Stimulated activated CD8-positive, alpha-beta memory T cell treated with anti-CD3 and anti-CD28 coated beads, Interleukin-2, amount 100 ng/mL, for 48 hours (primary cell): Measurements from ENCODE around the gene MPZL1.
"Not testable (repeated sequence)": the region's sequence is repeated elsewhere in the genome, so short reads cannot be mapped to it uniquely, and the experiment has no call there.

Experiments
- DNase-seq, 2 donors: peaks; one replicate each; pipeline ENCODE4 v3.0.0-alpha.2; 2020; ENCODE audit warnings: low read depth in 2 of 2

Gene MPZL1

DNA sequence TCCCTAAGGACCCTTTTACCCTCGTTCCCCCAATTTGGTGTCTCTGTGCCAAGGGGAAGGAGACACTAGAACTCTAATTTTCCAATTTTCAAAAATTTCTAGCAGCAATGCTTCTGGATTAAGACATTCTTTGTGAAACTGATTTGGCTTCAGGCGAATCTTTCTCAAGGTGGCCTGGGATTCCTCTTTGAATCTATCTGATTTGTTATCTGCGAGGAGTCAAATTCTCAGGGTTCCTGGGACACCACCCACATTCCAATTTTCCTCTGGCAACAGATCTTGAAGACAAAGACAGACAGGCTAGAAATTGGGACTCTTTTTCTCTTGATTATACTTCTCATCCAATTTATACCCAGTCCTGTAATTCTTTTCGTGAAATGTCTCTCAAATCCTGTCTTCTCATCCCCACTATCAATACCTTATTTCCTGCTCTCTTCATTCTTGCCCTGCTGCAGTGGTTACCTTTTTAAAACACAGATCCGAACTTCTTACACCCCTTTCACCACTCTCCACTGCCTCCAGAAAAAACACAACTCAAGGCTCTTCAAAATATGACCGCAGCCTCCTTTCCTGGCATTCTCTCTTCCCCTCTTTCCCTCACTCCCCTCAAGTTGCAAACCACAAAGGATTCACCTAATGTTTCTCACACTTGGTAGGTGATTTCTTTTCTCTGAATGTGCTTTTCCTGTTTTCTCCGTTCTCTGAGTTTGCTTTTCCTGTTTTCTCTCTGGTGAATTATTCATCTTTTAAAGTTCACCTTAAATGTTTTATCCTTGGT, 2.7 kb upstream of the MPZL1 start:
- no peak for DNase-seq

DNA sequence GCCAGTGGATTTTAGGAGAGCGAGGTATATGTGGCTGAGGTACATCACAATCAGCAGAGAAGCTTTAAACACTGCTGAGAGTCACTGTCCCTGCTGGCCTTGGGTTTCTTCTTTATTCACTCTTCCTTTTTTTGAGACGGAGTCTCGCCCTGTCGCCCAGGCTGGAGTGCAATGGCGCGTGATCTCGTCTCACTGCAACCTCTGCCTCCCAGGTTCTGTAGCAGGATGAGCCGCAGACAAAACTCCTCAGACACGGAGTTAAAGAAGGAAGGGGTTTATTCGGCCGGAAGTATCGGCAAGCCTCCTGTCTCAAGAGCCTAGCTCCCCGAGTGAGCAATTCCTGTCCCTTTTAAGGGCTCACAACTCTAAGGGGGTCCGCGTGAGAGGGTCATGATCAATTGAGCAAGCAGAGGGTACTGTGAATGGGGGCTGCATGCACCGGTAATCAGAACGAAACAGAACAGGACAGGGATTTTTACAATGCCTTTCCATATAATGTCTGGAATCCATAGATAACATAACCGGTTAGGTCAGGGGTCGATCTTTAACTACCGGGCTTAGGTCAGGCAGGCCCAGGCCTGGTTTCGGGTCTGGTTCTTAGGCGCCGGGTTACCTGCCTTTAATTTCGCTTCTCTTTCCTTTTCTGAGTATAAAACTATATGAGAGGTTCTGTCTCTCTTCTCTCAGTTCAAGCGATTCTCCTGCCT, 1.9 kb upstream of the MPZL1 start:
- DNase-seq, result not testable (repeated sequence)

DNA sequence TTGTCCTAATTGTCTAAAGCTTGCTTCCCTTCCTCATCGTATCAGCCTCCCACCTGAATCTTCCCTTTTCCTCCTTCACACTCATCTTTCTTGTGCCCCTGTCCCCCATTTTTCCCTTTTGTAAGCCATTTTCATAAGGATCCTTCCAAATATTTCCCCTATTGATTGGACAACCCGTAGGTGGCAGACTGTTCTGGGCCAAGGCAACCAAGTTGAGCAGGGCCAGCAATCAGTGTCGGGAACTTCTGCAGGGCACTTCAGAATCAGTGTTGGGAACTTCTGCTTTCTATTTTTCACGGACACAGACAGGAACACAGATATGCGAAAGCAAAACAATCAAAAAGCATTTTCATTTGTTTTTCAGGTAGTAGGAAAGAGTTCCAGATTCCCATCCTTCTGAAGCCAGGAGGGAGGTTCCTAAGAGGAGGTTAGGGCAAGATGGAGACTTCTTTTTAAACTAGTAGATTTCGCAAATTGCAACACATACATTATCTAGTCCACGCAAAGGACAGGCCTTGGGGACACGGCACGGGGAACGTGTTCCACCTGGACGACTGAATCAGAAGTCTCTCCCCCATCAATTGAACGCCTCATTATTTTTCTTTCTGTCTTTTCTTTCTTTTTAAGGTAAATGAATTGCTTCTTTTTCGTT, 691 bp upstream of the MPZL1 start:
- DNase-seq, result no peak

DNA sequence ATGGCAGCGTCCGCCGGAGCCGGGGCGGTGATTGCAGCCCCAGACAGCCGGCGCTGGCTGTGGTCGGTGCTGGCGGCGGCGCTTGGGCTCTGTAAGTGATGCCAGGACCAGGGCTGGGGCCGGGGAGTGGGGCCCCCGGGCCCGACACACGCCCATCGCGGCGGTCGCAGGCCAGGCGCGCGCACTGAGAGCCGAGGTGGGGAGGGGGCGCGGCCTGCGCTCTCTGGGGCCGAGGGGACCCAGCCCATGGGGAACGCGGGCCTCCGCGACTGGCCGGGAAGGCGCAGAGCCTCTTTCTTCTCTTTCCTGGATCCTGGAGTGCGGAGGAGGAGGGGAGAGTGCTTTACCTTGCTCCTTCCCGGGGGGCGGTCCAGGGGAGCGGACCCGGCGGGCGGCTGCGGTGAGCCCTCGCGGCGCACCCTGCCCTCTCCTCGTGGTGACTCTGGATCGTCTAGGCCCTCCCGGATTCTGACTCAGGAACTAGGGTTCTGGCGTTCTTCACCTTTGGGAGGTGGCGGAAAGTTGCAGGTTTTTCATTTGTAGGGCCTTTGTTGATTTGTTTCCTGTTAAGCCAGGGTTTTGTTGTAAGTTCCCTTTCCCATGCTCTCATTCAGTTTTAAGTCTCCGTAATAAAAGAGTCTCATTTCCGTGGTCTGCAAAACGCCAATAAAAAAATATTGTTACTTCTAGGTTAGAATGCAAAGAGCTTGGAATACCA, 529 bp downstream of the MPZL1 start:
- DNase-seq, result peak in 1 of 2 donors; percentile 20

DNA sequence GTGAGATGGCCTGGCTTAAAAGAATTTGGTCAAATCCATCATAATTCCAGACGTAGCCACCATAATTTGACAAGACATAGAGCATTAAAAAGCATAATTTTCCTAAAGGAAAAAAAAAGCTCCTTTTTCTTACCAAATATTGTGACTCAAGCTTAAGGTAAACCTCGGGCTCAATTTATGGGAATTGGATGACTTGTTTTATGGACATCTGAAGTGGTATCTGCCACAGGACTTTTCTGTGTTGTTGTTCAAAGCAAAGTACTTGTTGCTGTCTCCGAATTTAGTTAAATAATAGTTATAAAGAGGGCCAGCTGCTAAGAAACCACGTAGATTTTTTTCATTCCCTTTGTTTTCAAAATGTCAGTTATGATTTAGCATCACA, 1.1 kb downstream of the MPZL1 start:
- no peak for DNase-seq

DNA sequence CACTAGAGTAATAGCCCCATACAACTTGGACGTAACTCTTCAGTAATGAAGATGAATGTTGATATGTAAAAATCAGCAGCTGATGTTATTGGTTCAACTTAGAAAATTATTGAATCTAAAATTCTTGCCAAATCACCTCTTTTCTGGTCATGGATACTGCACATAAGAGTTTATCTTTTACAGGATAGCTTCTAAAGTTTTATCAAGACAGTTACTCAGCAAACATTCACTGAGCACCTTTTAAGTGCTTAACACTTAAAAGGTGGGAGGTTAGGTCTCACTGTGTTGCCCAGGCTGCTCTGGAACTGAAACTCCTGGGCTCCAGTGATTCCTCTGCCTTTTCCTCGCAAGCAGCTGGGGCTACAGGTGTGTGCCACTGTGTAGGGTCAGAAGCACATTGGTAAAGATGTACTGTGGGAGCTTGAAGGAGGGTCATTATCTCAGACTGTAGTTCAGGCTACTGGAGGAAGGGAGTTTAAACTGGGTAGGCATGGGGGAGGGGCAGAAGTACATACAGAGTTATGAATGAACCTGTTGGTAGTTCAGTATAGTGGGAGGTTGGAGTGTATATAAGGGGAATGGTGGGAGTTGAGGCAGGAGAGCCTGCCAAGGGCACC, 2.0 kb downstream of the MPZL1 start:
- no peak for DNase-seq

DNA sequence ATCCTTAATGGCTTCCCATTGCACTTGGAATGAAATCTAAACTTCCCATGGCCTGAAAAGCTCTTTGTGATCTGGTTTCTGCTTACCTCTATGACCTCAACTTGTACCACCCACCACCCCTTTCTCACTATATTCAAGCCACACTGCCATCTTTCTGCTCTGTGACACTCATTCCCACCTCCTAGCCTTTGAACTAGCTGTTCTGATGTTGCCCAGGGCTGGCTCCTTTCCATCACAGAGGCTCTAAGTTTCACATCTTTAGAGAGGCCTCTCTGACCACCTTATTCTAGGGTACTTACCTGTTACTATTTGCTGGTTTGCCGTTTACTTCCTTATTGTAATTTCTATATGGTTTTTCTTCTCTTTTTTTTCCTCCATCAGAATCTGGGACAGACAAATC, 4.2 kb downstream of the MPZL1 start:
- no peak for DNase-seq

DNA sequence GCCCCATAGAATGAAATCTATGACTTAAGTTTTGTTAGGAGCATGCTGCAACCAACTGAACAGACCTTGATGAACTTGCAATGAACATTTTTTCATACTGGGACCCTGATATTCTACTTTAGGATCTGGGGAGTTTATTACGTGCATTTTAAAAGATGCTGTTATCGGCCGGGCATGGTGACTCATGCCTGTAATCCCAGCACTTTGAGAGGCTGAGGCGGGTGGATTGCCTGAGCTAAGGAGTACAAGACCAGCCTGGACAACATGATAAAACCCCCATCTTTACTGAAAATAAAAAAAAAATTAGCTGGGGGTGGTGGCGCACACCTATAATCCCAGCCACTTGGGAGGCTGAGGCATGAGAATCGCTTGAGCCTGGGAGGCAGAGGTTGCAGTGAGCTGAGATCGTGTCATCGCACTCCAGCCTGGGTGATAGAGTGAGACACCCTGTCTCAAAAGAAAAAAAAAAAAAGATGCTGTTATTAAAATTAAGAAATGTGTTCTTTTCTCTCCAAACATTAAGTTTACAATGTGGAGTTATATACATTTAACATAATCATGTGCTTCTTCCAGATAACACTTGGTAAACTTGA, 7.1 kb downstream of the MPZL1 start:
- DNase-seq, result no peak

DNA sequence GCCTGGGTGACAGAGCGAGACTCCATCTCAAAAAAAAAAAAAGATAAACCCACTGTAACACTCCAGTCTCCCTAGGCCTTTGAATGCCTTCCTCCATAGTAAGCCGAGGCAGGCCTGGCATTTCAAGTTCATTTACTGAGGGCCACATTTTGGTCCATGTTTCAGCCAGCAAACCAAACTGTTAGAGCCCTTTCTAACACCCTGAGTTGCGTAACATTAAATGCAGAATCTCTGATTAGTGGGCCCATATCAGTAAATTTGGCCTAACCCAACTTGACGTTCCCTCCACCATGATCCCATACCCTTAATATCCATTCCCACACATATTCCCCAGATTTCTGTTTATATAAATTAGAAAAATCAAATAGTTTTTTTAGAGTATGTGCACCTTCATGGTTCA, 12.4 kb downstream of the MPZL1 start:
- no peak for DNase-seq

DNA sequence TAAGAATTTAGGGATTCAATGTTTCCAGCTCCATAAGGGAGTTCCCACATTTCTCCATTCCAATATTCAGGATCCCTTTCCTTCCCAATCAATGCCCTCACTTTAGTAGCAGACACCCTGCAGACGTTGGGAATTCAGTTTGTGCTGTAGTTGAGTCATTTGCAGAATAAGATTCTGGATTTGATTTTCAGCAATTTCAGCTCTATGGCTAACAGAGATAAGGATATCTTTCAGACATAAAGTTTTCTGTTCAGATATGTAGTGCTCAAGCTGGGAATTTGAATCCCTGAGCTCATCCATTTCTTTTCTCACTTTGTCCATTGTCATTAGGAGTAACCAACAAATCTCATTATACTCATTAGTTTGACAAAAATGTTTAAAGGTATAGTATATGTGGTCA, 13.1 kb downstream of the MPZL1 start:
- DNase-seq, result no peak

DNA sequence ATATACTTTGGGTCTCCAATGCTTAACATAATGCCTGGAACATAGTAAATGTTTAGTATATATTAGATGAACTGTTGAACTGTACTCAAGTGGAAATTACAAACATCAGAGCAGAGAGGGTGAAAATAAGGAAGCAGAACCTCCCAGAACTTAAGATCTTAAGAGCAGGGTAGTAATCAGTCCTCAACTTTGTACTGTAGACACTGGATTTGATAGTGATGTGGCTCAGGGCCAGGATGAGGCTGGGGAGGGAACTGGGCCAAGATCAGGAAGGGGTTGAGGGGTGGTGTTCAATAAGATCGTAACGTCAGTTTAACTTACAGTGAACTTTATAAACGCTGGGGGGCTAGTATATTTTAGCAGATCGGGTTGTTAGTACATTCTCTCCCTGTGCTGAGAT, 15.4 kb downstream of the MPZL1 start:
- no peak for DNase-seq

DNA sequence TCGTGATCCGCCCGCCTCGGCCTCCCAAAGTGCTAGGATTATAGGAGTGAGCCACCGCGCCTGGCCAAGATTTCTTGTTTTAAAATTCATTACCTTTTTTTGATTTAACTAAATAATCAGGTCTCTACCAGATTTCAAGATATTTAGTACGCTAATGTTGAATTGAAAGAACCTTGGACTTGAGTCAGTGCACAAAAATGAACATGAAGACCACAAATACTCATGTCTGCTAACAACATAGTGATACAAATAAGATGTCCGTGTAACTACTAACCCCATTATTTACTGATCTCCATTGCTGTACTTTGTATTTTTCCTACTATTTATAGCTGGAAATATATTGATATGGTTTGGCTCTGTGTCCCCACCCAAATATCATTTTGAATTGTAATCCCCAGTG, 16.4 kb downstream of the MPZL1 start:
- no peak for DNase-seq

DNA sequence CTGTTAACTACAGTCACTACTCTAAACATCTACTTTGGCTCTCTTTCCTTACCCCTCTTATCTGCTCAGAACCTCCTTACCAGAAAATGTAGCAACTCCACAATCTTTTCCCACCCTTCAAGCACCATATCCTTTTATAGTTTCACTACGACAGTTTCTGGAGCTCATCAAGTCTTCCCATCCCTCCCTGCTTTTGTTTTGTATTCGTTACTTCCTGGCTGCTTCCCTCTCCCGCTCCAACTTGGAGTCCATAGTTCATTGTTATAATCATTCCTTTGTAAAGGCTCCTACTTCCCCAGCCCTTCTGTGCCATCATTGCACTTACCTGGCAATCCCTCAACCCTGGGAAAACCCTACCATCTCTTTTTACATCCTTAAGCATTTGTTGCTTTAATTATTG, 18.0 kb downstream of the MPZL1 start:
- DNase-seq, result no peak

DNA sequence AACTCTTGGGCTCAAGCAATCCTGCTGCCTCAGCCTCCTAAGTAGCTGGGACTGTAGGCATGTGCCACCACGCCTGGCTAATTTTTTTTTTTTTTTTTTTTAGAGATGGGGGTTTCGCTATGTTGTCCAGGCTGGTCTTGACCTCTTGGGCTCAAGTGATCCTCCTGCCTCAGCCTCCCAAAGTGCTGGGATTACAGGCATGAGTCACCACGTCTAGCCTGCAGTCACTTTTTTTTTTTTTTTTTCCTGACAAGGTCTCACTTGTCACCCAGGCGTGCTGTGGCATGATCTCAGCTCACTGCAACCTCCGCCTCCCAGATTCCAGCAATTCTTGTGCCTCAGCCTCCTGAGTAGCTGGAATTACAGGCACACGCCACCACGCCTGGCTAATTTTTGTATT, 19.3 kb downstream of the MPZL1 start:
- DNase-seq, result not testable (repeated sequence)

DNA sequence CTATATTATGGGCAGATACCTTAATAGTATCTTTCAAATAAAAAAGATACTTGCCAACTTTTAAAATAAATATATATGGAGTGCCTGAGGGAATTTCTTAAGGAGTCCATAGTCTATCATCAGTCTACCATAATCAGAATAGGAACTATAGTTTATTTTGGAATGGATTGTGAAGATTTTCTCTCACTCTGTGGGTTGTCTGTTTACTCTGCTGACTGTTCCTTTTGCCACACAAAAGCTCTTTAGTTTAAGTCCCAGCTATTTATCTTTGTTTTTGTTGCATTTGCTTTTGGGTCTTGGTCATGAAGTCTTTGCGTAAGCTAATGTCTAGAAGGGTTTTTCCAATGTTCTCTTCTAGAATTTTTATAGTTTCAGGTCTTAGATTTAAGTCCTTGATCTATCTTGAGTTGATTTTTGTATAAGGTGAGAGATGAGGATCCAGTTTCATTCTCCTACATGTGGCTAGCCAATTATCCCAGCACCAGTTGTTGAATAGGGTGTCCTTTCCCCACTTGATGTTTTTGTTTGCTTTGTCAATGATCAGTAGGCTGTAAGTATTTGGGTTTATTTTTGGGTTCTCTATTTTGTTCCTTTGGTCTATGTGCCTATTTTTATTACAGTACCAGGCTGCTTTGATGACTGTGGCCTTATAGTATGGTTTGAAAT, 20.7 kb downstream of the MPZL1 start:
- not testable (repeated sequence) for DNase-seq

DNA sequence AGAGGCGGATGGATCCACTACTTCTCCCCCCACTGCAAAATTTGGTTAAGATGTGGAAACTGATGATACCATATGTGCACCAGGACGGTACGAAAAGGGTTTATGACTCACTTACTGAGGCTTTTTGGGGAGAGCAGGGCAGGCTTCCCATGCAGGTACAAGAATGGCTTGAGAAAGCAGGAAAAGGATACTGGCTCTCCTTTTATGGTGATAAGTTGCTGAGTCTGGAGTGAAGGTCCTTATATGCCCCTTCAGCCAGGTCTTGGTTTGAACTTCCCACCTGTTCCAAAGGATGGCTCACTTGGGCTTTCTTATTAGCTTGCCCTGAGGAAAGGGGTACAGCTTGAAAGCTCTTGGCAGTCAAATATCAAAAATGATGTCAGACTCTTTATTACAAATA, 23.1 kb downstream of the MPZL1 start:
- no peak for DNase-seq

DNA sequence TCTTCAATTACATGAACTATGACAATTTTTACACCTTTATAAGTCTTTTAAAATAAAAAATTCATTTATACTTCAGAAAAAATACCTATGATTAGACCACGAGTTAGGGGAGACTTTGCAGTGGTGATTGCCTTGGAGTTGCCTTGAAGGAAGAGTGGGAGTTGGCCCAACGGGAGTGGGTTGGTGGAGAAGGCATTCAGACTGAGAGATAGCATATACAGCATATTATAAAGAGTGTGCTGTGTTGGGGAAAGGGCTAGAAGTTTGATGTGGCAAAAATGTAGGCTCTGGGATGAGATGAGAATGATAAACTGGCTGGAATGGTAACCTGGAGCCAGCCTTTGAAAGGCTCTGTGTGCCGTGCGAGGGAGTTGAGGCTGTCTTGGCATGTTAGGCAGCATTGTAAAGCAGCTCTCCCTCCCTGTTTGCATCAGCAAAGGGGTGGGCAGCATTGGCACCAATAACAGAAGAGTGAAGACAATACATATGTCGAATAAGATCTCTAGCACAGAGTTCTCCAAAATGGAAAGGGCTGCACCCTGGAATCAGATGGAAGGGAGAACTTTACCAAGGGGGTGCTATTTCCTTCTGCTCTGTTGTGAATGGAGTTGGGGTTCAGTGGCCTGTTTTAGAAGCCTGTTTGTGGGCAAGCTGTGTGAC, 24.4 kb downstream of the MPZL1 start:
- no peak for DNase-seq

DNA sequence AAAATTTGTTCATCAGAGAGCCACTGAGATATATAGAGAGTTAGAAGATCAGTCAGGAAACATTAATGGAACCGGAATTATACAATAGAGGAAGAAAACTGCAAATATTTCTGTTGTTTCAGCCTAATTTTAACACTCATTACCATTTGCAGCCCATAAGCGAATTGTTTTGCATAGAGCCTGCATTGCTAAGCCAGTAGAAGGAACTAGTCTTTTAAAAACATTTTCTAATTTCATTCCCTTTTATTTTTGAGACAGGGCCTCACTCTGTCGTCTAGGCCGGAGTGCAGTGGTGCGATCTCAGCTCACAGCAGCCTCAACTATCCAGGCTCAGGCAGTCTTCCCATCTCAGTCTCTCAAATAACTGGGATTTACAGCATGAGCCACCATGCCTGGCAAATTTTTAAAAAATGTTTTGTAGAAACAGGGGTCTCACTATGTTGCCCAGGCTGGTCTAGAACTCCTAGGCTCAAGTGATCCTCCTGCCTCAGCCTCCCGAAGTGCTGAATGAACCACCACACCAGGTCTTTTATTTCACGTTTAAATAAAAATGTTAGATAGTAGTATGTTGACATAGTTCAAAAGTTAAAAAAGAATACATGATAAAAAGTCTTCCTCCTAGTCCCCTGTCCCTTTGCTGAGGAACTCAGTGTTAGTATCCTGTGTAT, 25.3 kb downstream of the MPZL1 start:
- DNase-seq, result no peak

DNA sequence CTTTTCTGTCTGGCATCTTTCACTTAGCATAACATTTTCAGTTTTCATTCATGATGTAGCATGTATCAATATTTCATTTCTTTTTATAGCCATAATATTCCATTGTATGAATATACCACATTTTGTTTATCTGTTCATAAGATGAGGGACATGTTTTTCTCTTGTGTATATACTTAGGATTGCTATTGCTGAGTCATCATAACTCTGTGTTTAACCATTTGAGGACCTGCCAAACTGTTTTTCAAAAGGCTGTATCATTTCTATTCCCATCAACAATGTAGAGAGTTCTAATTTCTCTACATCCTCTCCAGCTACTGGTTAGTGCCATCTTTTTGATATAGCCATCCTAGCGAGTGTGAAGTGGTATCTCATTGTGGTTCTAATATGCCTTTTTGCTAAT, 26.2 kb downstream of the MPZL1 start:
- DNase-seq, result no peak

DNA sequence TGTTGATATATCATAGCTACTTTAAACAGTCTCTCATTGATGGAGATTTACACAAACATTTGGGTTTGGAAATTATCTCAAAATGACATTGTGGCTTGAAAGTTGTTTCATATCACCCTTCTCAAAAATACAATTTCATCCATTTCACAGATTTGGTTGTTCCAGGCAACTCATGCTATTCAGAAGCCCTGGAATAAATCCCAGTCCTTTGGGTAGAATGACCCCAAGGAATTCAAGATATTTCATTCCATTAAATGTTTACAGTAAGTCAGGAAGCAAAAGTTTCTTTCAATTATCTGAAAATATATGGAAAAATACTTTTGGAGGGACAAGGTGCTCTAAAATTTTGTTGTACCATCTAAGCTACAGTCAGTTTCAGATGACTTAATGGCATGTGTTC, 27.1 kb downstream of the MPZL1 start:
- DNase-seq, result no peak
